ENCODE data around the gene HELZ2. TPM values are rescaled to one million over a fixed set of nuclear protein-coding genes. Genes with fewer than 3 reads are reported as not detected.
"Not testable (repeated sequence)": the region's sequence is repeated elsewhere in the genome, so short reads cannot be mapped to it uniquely, and the experiment has no call there.

HELZ2 gene
- total RNA-seq, 6 experiments from 2014 or later = 14.7 to 20.4 (median 16.5) TPM

DNA sequence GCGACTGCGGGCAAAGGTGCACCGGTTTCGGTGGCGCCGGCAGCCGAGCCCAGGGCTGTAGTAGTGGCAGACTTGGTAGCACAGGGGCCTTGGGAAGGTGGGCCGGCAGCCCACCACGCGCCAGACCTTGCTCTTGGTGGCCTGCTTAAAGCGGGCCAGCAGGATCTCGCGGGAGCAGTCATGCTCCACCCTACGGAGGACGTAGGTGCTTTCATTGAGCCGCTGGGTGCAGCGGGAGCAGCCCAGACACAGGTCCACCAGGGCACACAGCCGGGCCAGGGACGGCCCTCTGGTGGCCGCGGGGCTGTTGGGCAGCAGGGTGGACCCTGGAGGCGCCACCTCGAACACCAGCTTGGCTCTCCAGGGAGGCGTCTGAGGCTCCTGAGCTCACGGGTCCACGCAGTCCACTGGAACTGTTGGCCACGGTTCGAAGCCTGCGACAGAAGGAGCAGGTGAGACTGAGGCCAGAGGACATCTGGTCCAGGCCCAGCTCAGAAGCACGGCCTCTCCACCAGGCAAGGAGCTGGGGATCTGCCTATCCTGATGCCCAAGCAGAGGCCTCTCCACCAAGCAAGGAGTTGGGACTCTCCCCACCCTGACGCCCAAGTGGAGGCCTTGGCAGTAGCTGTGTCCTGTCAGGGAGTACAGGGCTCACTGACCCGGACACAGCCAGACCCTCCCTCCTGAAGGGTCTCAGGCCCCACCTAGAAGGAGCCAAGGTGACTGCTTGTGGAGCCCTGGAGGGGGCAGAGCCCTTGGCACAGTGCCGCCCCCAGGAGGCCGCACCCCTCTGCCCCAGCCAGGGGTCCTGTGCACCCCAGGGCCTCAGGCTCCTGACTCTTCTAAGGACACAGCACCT lies 1.0 kb downstream of the HELZ2 start:
- TF ChIP-seq, protein P1, sequence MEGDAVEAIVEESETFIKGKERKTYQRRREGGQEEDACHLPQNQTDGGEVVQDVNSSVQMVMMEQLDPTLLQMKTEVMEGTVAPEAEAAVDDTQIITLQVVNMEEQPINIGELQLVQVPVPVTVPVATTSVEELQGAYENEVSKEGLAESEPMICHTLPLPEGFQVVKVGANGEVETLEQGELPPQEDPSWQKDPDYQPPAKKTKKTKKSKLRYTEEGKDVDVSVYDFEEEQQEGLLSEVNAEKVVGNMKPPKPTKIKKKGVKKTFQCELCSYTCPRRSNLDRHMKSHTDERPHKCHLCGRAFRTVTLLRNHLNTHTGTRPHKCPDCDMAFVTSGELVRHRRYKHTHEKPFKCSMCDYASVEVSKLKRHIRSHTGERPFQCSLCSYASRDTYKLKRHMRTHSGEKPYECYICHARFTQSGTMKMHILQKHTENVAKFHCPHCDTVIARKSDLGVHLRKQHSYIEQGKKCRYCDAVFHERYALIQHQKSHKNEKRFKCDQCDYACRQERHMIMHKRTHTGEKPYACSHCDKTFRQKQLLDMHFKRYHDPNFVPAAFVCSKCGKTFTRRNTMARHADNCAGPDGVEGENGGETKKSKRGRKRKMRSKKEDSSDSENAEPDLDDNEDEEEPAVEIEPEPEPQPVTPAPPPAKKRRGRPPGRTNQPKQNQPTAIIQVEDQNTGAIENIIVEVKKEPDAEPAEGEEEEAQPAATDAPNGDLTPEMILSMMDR (IDR thresholded peaks at IDR 0.05) = peak; percentile 53
- peak overlapping the region; percentile 88 for H3K4me3 Mint-ChIP-seq
- DNase-seq = no peak
- peak overlapping the region; percentile 73 for H3K27ac Mint-ChIP-seq
- H3K36me3 Mint-ChIP-seq (ENCODE audit: low read depth) = no peaks in the 10 kb centered on the region
- H3K4me1 Mint-ChIP-seq (ENCODE audit: low read depth) = peaks cover 17% of the 10 kb centered on the region
- H3K27me3 Mint-ChIP-seq (ENCODE audit: insufficient read depth) = no peaks in the 10 kb centered on the region; the same call in 1 of the 2 replicates
- H3K9me3 Mint-ChIP-seq = no peaks in the 10 kb centered on the region

DNA sequence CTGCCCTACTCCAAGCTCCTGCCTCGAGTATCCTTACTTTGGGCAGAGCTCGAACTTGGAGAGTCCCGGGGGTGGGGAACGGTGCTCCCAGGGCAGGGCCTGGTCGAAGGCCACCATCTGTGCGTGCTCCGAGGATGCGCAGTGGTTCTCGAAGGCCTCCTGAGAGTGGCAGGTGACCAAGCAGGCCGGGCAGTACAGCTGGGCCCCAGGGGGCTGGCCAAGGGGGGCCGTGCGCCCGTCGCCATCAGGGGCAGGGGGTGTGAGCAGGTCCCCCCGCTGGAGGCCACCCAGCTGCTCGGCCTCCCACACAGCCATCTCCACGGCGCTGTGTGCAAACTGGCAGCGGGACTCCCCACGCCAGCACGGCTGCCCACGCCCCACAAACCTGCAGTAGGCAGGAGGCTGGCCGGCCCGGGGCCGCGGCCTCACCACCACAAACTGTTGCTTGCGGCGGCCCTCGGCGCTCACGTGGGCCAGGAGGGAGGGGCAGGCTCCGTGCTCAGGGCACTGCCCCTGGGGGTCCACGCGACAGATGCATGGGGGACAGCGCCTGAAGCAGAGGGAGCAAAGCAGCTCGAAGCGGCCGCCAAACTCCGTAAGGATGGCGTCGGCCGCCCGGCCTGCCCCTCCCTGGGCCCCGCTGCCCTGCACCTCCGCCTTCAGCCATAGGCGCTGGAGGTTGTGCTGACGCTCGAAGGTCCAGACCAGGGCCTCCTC lies 1.8 kb downstream of the HELZ2 start:
- no peaks in the 10 kb centered on the region for H3K36me3 Mint-ChIP-seq (ENCODE audit: low read depth)

DNA sequence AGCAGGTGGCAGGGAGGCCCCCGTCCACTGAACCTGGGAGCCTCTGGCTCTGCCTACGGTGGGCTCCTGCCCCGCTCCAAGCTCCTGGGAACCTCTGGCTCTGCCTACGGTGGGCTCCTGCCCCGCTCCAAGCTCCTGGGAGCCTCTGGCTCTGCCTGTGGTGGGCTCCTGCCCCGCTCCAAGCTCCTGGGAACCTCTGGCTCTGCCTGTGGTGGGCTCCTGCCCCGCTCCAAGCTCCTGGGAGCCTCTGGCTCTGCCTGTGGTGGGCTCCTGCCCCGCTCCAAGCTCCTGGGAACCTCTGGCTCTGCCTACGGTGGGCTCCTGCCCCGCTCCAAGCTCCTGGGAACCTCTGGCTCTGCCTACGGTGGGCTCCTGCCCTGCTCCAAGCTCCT lies 3.0 kb downstream of the HELZ2 start:
- not testable (repeated sequence) for H3K36me3 Mint-ChIP-seq (ENCODE audit: low read depth)

More for the DNA sequence above, 1.8 kb downstream of the HELZ2 start:
- Mint-ChIP-seq H3K4me1 (ENCODE audit: low read depth) (peaks cover 17% of the 10 kb centered on the region), H3K27ac (no peak overlapping the region), H3K9me3 (no peaks in the 10 kb centered on the region), H3K4me3 (no peak overlapping the region), H3K27me3 (ENCODE audit: insufficient read depth) (no peaks in the 10 kb centered on the region; the same call in 1 of the 2 replicates)
- no peak for DNase-seq
- TF ChIP-seq, protein P1 (IDR thresholded peaks at IDR 0.05) = no peak

DNA sequence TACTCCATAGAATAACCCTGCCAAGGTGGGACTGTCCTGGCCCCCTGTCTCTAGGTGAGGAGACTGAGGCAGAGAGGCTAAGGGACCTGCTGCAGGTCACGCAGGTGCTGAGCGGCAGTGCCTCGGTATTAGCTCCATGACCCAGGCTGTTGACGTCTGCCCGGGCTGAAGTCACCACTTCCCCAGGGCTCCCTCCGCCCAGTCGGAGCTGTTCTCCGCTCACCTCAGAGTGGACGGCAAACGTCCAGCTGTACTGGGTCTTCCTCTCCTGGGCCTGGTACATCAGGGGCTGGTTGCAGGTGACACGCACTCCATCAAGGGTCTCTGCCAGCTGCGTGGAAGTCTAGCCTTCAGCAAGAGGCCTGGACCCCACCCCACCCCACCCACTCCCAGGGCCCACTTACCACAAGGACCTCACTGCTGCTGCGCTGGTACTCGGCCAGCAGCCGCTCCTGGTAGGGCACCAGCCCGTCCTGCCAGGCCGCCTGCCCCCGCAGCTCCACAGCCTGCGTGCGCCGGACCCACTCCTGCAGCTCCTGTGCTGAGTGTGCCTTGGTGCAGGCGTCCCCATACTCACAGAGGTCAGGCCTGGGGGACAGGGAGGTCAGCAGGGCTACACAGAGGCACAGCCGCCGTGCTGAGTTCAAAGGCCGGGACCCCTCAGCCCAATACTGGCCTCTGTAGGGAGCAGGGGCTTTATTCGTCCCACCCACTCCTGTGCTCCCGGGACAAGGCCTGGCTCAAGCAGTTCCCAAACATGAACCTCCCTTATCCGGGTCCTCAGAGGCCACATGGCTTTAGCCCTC lies 3.6 kb downstream of the HELZ2 start:
- Mint-ChIP-seq H3K4me1 (ENCODE audit: low read depth) (peaks cover 5% of the 10 kb centered on the region), H3K27ac (no peak overlapping the region), H3K4me3 (no peak overlapping the region), H3K9me3 (no peaks in the 10 kb centered on the region), H3K27me3 (ENCODE audit: insufficient read depth) (no peaks in the 10 kb centered on the region), H3K36me3 (ENCODE audit: low read depth) (no peaks in the 10 kb centered on the region)
- TF ChIP-seq, protein P1 (IDR thresholded peaks at IDR 0.05) = no peak
- no peak for DNase-seq

More for the DNA sequence above, 3.0 kb downstream of the HELZ2 start:
- peaks cover 11% of the 10 kb centered on the region for H3K4me1 Mint-ChIP-seq (ENCODE audit: low read depth)
- not testable (repeated sequence) for H3K9me3 Mint-ChIP-seq; H3K27ac Mint-ChIP-seq; DNase-seq; H3K4me3 Mint-ChIP-seq; H3K27me3 Mint-ChIP-seq (ENCODE audit: insufficient read depth)

DNA sequence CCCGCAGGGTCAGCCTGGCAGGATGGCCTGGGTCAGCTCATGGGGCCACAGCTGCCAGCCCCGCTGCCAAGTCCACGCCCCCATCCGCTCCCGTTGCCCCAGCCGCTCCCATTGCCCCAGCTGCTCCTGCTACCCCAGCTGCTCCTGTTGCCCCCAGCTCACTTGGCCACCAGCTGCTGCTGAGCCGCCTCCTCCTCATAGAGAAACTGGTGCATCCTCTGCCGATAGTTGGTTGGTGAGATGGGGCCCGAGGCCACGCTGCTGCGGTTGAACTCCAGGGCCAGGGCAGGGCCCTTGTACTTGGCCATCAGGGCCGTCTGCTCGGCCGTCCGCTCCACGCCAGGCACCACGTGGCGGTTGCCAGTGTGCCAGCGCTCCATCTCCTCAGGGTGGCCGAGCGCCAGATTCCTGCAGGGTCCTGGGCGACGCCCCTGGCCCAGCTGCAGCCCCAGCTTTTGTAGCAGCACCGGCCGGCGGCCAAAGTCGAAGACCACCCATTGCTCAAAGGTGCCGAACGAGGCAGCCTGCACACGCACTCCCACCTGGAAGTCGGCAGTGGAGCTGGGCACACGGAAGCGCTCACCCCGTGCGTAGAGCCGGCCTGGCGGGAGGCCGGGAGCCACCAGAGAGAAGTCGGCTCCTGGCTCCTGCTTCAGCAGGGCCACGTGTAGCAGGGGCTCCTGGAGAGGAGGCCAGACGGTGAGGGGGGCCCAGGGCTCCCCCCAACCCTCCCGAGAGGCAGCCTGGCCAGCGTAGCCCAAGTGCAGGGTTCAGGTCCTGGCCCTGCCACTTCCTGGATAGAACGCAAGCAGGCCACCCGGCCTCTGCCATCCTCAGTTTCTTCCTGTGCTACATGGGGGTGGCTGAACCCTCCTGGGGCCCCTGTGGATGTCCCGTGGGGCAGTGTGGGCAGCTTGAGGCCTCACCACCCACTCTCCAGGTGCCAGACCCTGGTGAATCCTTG lies 4.8 kb downstream of the HELZ2 start:
- DNase-seq = no peak
- Mint-ChIP-seq H3K36me3 (ENCODE audit: low read depth) (no peaks in the 10 kb centered on the region), H3K27ac (no peak overlapping the region)

More for the DNA sequence above, 4.8 kb downstream of the HELZ2 start:
- no peak overlapping the region for H3K4me3 Mint-ChIP-seq
- no peaks in the 10 kb centered on the region for H3K27me3 Mint-ChIP-seq (ENCODE audit: insufficient read depth)
- no peaks in the 10 kb centered on the region for H3K9me3 Mint-ChIP-seq
- TF ChIP-seq, protein P1 (IDR thresholded peaks at IDR 0.05) = no peak
- H3K4me1 Mint-ChIP-seq (ENCODE audit: low read depth) = no peaks in the 10 kb centered on the region
